GM23338 (cell line): ENCODE results near the gene FGF23.

Source experiments
- CREB1 ChIP-seq: fragments of 250-450 bp; sonication (Bioruptor Pico); IDR thresholded peaks from 2 replicates; pipeline ENCODE4 v1.5.0; 2020; ENCODE audit warnings: low read depth, mild to moderate bottlenecking, moderate library complexity
- CTCF ChIP-seq, 2 experiments: fragments of 200-600 bp in 1 of 2; sonication (generic) in 1 of 2; conservative IDR thresholded peaks; 2 replicates each; pipeline versions ENCODE4 v1.5.1 to v1.6.1; 2016 to 2017; ENCODE audit warnings: antibody characterized with exemption in 2 of 2, low read depth in 2 of 2, mild to moderate bottlenecking in 2 of 2, moderate library complexity in 1 of 2
- POLR2AphosphoS5 ChIP-seq: IDR thresholded peaks from 2 replicates; pipeline ENCODE4 v1.6.1; 2016; ENCODE audit warnings: antibody characterized with exemption, low read depth

DNA sequence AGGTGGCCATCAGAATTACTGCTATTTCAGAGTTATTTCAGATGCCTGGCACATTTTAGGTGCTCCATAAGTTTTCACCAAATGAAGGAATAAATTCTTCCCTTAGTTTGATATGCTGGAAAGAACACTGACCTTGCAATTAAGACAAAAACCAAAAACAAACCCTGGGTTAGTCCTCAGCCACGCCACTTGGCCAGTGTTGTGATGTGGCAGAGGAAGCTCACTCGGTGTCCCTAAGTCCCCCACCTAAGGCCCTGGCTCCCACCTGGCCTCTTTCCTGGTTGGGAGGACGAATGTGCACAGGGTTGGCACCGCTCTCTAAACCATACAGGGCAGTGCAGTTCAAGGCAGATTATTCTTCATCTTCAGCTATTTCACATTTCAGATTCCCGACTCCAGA is 13.7 kb upstream of the FGF23 start:
- no peak for TF ChIP-seq CTCF (conservative IDR thresholded peaks at IDR 0.05; ENCODE audit: low read depth in 2 of 2)
- no peak for TF ChIP-seq POLR2AphosphoS5
- no peak for TF ChIP-seq CREB1
